Upper lobe of left lung (tissue), 6 donors: ENCODE results near the gene GPA33. TPM values are rescaled to one million over a fixed set of nuclear protein-coding genes. Genes with fewer than 3 reads are reported as not detected.
A peak's percentile ranks its signal among the peaks of the same experiment; 100 is the strongest.

Source experiments
- ATAC-seq, 2 donors: fragments of 200-7000 bp; cut with Tn5 transposase; one replicate each; pipeline ENCODE4 v1.9.1; 2022; ENCODE audit warnings: mild to moderate bottlenecking in 2 of 2, moderate library complexity in 2 of 2; ENCODE audit not compliant: low FRiP score in 2 of 2
- DNase-seq, 2 donors: peaks; one replicate each; pipeline ENCODE4 v3.0.0-alpha.2; 2019 to 2020
- H3K27ac ChIP-seq, 4 donors: fragments of 200-600 bp; sonication (generic); one replicate each; pipeline ENCODE4 v1.5.1; 2016 to 2019
- H3K27me3 ChIP-seq, 4 donors: fragments of 200-600 bp; sonication (generic); one replicate each; pipeline ENCODE4 v1.5.1; 2017 to 2019
- H3K36me3 ChIP-seq, 4 donors: fragments of 200-600 bp; sonication (generic); one replicate each; pipeline ENCODE4 v1.5.1; 2016 to 2019
- H3K4me1 ChIP-seq, 4 donors: fragments of 200-600 bp; sonication (generic); one replicate each; pipeline ENCODE4 v1.5.1; 2018 to 2019
- H3K4me3 ChIP-seq, 4 donors: fragments of 200-600 bp; sonication (generic); one replicate each; pipeline ENCODE4 v1.5.1; 2017 to 2019; ENCODE audit warnings: mild to moderate bottlenecking in 2 of 4, moderate library complexity in 1 of 4
- H3K9me3 ChIP-seq, 4 donors: fragments of 200-600 bp; sonication (generic); one replicate each; pipeline ENCODE4 v1.5.1; 2018 to 2019
- CTCF ChIP-seq, 6 experiments: fragments of 450-650 bp in 4 of 6; fragments of 200-600 bp in 2 of 6; sonication (generic) in 2 of 6; IDR thresholded peaks; one replicate each; pipeline ENCODE4 v1.5.1; 2016 to 2019; ENCODE audit warnings: antibody characterized with exemption in 6 of 6
- EP300 ChIP-seq, 4 donors: sonication (generic); formaldehyde crosslinking; IDR thresholded peaks; one replicate each; pipeline ENCODE4 v1.5.1; 2017; ENCODE audit warnings: antibody characterized with exemption in 4 of 4, control low read depth in 2 of 4
- POLR2A ChIP-seq, 4 donors: fragments of 450-650 bp; IDR thresholded peaks; one replicate each; pipeline ENCODE4 v1.5.1; 2016 to 2017; ENCODE audit warnings: antibody characterized with exemption in 4 of 4, mild to moderate bottlenecking in 2 of 4
- POLR2AphosphoS5 ChIP-seq, 2 donors: sonication (generic); formaldehyde crosslinking; IDR thresholded peaks; one replicate each; pipeline ENCODE4 v1.5.1; 2017; ENCODE audit warnings: antibody characterized with exemption in 2 of 2
- WGBS, 2 donors: methylation state at CpG; one replicate each; pipeline ENCODE4 v1.1.5; 2017 to 2018; 5-methylcytosine and 5-hydroxymethylcytosine counted together
- total RNA-seq, 6 donors: library from RNA; depleted of rRNA in 4 of 6; stranded (reverse); fragments of >200 nt in 4 of 6; gene quantifications; one replicate each; pipeline versions ENCODE4 v1.1.0 to v1.2.1, GENCODE V29; 2016 to 2021
- donor health status: DM: no; HTN: no; CAD: no; lungs with moderate emphysema.
- donor health status: DM: no; HTN: yes; CAD: no; lungs with severe emphysema.

The GPA33 gene
- total RNA-seq, 6 donors from 2014 or later, result 0.89 to 18.4 (median 3.8) TPM

GRCh38 chr1:167066333-167067122, 23.6 kb downstream of the GPA33 start:
- Histone ChIP-seq H3K9me3 (no peaks in the 10 kb centered on the region), H3K36me3 (no peaks in the 10 kb centered on the region), H3K4me1 (peaks cover 4 to 7% (median 5%) of the 10 kb centered on the region in 4 donors), H3K27ac (no peak overlapping the region), H3K4me3 (peak overlapping the region in 2 of 4 donors; percentile 26 to 31), H3K27me3 (no peaks in the 10 kb centered on the region)
- ATAC-seq (peak; percentile 79 to 93), DNase-seq (peak; percentile 82 to 95)
- no peak for TF ChIP-seq EP300 (IDR thresholded peaks at IDR 0.05)
- TF ChIP-seq CTCF (IDR thresholded peaks at IDR 0.05), result peak; percentile 84 to 97 (median 92)
- TF ChIP-seq POLR2A (IDR thresholded peaks at IDR 0.05), result no peak
- 6 to 10% methylated on average over 17 to 31 of the region's 31 CpGs for WGBS, 2 donors

GRCh38 chr1:167065471-167065870, 24.7 kb downstream of the GPA33 start:
- no peaks in the 10 kb centered on the region for H3K27me3 ChIP-seq
- 88 to 93% methylated on average over 6 to 8 of the region's 8 CpGs for WGBS, 2 donors
- ATAC-seq (no peak), DNase-seq (no peak)
- no peak for TF ChIP-seq CTCF (IDR thresholded peaks at IDR 0.05)
- no peak for TF ChIP-seq EP300 (IDR thresholded peaks at IDR 0.05)
- TF ChIP-seq POLR2A (IDR thresholded peaks at IDR 0.05), result no peak
- TF ChIP-seq POLR2AphosphoS5 (IDR thresholded peaks at IDR 0.05), result no peak
- peaks cover 4 to 7% (median 5%) of the 10 kb centered on the region in 4 donors for H3K4me1 ChIP-seq
- no peak overlapping the region for H3K27ac ChIP-seq
- H3K36me3 ChIP-seq, result no peaks in the 10 kb centered on the region
- no peak overlapping the region for H3K4me3 ChIP-seq
- no peaks in the 10 kb centered on the region for H3K9me3 ChIP-seq

GRCh38 chr1:167064621-167065020, 25.6 kb downstream of the GPA33 start:
- no peaks in the 10 kb centered on the region for H3K36me3 ChIP-seq
- WGBS, 2 donors, result 79 to 82% methylated on average over 9 of the region's 9 CpGs
- no peak for TF ChIP-seq CTCF (IDR thresholded peaks at IDR 0.05)
- no peak for TF ChIP-seq POLR2A (IDR thresholded peaks at IDR 0.05)
- no peak for TF ChIP-seq POLR2AphosphoS5 (IDR thresholded peaks at IDR 0.05)
- no peak for TF ChIP-seq EP300 (IDR thresholded peaks at IDR 0.05)
- H3K4me1 ChIP-seq, result peaks cover 4 to 7% (median 5%) of the 10 kb centered on the region in 4 donors
- H3K4me3 ChIP-seq, result no peak overlapping the region
- no peak overlapping the region for H3K27ac ChIP-seq
- ATAC-seq (no peak), DNase-seq (no peak)
- H3K9me3 ChIP-seq, result no peaks in the 10 kb centered on the region
- no peaks in the 10 kb centered on the region for H3K27me3 ChIP-seq

- Histone ChIP-seq H3K9me3 (no peaks in the 10 kb centered on the region), H3K27ac (no peak overlapping the region), H3K4me1 (peaks cover 3 to 9% (median 5%) of the 10 kb centered on the region in 4 donors), H3K27me3 (no peaks in the 10 kb centered on the region), H3K4me3 (no peak overlapping the region), H3K36me3 (no peaks in the 10 kb centered on the region)
- DNase-seq, result no peak
- 78 to 89% methylated on average over 3 of the region's 3 CpGs for WGBS, 2 donors
- no peak for ATAC-seq
- no peak for TF ChIP-seq POLR2A (IDR thresholded peaks at IDR 0.05)
- no peak for TF ChIP-seq CTCF (IDR thresholded peaks at IDR 0.05)
- no peak for TF ChIP-seq POLR2AphosphoS5 (IDR thresholded peaks at IDR 0.05)
- TF ChIP-seq EP300 (IDR thresholded peaks at IDR 0.05), result no peak
These were observed 29.1 kb downstream of the GPA33 start for GRCh38 chr1:167061073-167061464.
